NCI-H1048 (cell line): ENCODE measurements around the gene PCARE.

Experiments
- DNase-seq: peaks from one replicate; lab custom pipeline; 2025; lab: John Stamatoyannopoulos, UW

The PCARE gene

DNA sequence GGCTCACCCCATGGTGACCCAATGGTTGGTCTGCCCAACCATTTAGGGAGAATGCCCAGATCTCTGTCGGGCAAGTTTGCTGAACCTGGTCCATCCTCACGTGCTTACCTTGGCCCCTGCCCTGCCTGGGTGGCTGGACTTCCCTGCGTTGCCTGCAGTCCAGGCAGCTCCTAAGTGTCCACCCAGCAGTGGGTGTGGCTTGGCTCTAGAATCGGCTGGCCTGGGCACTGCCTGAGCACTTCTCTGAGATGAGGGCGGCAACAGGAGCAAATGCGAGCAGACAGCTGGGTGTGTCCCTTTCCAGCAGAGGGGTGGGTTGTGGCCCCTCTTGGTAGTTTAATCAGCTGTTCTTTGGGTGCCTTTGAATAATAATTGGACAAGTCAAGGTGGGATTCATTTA, 11.3 kb downstream of the PCARE start:
- DNase-seq, result no peak

DNA sequence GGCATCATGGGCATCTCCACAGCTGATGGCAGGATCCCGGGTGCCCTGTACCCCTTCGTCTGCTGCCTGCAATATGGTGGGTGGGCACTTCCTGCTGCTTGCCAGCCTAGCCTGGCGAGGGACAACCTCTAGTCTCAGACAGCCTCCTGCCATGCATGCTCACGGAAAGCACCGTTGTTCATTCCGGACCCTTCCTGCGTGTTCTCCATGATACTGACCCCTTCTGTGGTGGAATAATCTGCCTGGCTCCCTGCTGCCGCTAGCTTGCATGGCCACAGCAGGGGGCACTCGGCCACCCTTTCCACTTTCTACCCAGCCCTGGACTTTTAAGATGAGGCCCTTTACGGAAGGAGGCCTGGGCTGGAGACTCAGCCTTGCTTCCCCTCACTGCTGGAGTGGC, 12.0 kb downstream of the PCARE start:
- no peak for DNase-seq

GRCh38 chr2:29061616-29062015, 12.7 kb downstream of the PCARE start:
- DNase-seq, result no peak

- no peak for DNase-seq
Measured at GRCh38 chr2:29061176-29061575, 13.1 kb downstream of the PCARE start.

DNA sequence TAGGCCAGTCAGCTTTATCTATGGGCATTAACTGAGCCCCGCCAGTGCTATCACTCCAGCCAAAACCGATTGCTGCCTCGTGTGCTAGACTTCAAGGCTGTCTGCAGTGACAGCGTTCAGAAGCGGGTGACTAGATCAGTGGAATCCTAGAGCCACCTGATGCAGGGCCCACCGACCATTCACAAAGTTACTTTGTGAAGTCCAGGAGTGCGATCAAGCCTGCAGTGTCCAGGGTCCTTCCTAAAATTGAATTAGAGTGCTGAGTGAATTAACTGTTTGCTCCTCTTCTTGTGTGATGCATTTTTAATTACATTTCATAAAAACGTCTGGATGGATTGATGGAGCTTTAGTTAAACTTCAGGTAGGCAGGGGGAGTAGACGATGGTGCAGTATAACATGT, 13.9 kb downstream of the PCARE start:
- DNase-seq, result no peak

DNA sequence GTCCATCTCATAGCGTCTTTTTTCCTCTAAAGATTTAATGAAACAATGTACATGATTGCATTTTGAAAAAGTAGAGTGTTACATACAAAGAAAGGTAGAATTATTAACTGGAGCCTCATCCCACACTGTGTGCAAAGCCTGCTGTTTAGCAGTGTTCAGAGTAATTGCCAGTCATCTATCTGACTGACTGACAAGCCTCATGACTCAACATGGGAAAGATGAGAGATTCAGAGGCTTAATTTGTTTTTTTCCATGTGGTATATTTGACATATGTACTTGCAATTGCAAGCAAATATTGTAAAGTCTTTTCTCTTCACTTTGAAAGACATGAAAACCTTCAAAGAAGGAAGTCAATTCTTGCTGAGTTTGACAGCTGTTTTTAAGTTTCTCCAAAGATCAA, 14.7 kb downstream of the PCARE start:
- no peak for DNase-seq

DNA sequence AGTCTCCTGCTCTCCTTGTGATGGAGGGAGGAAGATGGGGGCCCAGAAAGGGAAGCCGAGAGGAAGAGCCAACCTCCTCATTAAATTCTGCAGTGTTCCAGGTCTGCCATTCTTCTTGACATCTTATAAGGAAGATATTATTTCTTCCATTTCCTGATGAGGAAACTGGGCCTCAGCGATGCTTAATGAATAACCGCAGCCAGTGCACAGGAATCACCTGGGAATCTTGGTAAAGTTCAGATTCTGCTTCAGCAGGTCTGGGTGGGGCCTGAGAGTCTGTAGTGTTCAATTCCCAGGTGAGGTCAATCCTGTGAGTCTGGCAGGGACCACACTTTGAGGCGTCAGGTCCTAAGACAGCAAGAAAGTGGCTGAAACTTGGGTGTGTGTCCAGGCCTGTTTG, 17.3 kb downstream of the PCARE start:
- no peak for DNase-seq

GRCh38 chr2:29056452-29056851, 17.9 kb downstream of the PCARE start:
- DNase-seq, result no peak

- DNase-seq, result no peak
Measured at GRCh38 chr2:29055601-29056000, 18.7 kb downstream of the PCARE start.

DNA sequence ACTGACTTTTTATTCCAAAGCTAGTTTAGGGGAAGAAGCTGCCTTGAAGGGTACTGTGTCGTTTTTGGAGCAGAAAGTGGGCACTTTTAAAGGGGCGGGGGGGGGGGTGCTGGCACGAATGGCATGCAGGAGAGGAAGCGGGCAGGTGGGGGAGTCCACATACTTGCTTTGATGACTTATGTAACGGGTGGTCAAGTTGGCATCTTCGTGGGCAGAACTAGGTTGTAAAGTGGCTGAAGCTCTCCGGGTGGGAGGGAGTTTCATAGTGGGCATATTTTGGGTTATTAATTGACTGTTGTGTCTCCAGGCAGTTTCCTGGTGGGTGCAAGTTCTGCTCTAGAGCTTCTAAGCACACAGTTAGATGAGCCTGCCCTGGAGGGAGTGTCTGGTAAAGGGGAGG, 19.9 kb downstream of the PCARE start:
- no peak for DNase-seq

- no peak for DNase-seq
Measured at GRCh38 chr2:29053670-29054400, 20.5 kb downstream of the PCARE start.

DNA sequence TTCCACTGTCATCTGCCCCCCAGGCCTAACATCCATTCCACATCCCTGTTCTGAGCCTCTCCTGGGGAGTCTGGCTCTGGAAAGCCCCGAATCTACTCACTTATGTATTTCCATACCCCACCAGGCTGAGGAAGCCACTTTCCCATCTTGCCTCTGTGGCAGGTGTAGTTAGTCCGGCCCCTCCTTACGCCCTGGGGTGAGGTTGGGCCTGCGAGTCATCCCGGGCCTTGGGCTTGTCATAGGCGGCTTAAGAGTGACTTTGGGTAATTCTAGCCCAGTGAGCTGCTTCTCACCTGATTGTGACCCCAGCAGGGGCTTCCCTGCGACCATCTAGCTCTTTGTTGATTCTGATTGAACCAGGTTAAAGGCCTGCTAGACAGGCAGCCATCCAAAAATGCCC, 21.1 kb downstream of the PCARE start:
- no peak for DNase-seq

DNA sequence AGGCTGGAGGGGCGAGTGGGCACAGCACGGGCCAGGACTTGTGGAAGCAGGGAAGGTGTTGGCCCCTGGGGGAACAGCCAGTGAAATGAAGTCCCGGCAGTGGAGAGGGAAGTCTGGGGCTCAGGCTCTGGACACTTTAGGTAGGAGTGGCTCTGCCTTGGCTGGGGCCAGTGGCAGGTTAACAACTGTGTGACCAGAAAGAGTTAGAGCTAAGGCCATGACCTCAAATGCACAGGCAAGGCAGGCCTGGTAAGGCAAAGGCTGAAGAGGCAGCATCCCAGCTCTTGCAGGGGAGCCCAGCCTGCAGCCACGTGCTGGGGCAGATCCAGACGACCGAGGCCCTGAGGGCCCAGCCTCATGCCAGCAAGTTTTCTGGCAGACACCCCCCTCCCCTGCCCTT, 21.5 kb downstream of the PCARE start:
- no peak for DNase-seq

- no peak for DNase-seq
Measured at GRCh38 chr2:29051730-29052129, 22.6 kb downstream of the PCARE start.

DNA sequence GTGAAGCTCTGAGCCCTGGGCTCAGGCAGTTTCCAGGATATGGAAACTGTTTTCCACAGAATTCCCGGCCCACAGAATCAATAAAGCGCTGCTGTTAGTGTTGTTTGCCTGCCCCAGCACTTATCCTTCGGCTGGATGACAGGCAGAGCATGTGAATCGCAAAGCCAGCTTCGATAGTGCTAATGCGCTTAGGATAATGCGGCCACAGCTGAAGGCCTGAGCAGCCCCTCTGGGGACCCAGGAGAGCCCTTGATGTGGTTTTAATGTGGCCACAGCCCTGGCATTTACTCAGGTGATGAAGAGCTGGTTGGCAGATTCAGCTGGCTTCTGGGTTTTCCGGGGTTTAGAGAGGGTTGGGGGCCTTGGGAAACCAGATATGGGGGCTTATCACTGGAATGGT, 23.7 kb downstream of the PCARE start:
- no peak for DNase-seq

DNA sequence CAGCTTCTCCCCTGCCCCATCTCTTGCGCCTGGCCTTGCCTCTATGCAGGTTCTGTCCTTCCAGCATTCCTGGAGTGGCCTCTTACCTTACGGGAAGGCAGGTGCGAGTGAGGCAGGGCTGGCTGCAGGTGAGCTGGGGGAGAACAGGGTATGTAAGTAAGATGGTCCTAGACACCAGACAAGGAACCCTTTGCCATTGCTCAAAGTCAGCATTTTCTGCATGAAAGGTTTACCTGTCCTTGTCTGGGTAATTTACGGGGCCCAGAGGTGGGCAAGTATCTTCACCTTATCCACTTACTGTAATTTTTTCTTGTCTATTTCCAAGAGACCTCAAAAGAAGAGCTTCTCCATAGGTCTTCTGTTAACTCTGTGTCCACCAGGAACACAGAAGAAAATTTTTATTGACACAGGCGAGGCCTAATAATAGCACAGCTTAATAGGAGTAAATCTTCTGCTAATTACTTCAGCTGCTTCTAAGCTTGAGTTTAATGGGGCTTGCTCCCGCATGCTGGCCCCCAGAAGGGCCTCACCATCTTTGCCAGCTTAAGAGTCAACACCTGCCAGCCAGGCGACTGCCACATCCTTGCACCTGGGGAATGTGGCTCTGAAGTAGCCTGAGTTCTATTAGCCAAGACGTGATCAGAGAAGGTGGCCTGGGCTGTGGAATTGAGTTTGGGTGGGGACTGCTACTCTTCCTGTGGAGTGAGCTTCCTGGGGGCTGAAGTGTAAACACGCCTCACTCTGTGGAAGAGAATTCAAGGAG, 27.1 kb downstream of the PCARE start:
- DNase-seq, result no peak

DNA sequence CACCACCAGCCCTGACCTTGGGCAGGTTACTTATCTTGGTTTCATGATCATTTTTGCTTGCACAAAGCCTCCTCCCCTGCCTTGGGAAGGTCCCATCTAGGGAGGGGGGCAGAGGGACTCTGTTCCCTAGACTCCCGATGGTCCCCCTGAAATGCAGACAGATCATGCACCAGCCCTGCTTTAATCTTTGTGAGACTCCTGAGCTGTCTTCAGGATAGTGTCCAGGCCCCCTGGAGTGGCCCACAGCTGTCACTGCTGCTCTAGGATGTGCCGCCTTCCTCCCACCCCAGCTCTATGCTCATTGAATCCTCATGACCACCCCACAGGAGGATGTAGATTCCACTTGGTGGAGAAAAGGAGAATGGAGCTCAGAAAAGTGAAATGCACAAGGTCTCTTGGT, 28.0 kb downstream of the PCARE start:
- DNase-seq, result no peak

DNA sequence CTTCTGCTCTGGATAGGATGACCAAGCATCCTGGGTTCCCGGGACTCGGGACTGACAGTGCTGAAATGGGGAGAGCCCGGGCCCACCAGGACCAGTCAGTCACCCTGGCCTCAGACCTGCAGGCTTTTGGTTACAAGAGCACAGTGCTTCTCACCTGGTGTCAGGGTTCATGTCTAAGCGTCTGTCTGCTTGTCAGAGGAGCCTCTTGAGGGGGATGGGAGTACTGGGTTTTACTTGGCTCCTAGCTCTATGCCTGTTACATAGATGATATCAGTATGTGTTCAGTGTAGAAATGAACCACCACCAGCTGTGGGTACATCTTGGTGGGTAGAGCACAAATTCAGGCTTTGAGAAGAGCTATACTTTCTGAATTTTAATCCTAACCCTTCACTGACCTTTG, 29.9 kb downstream of the PCARE start:
- DNase-seq, result no peak

GRCh38 chr2:29042561-29043075, 31.7 kb downstream of the PCARE start:
- DNase-seq, result no peak

- DNase-seq, result no peak
Measured at GRCh38 chr2:29041161-29041660, 33.1 kb downstream of the PCARE start.

DNA sequence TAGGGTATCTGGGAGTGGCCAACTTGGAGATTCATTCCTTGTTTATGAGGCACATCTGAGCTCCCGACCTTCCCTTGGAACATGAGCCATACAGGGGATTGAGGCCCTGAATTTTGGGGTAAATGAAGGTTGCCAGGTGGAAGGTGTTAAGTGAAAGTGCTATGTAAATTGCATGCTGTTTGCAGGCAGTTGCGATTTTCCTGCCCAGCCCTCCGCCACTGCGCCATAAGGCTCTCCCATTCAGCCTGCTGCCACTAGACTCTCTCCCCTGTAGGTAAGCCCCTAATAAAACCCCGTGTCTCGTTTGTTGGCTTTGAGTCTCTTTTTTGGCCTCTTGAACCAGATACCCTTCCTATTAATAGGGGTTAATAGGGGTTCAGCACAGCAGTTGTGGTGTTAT, 33.8 kb downstream of the PCARE start:
- no peak for DNase-seq

DNA sequence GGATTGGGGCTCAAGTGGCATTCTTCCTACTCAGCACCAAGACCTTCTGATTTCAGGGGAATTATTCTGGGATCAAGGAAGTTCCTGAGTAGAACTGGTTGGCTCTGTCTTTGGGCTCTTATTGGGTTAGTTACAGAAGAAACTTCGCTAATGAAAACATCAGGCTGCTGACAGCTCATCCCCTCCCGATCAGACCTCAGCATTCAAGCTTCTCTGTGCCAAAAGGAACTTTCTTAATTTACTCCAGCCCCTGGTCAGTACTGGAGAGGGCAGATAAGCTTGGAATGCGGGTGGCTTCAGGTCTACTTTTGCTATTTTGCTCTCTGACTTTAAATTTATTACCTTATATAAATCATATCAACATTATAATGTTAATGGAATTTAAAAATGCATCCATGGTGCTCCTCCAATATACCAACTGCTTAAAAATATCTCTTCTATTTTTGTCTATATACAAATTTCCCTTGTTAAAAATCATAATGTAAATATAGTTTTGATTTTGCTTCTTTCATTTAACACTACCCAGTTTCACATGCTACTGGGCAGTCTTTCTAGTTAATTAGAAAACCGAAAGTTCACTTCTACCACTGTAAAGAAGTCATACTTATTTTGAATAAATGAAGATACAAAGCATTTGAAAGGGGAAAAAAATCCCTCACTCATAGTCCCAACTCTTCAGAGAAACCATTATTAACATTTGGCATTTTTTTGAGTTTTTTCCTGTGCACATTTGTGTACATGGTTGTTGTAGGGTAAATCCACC, 34.4 kb downstream of the PCARE start:
- no peak for DNase-seq
